HG02973 (cell line): Measurements from ENCODE around the gene MIB1.
A peak's percentile ranks its signal among the peaks of the same experiment; 100 is the strongest.

Experiments used
- ATAC-seq: cut with Tn5 transposase; IDR thresholded peaks from one replicate; pipeline ENCODE4 v1.9.1; 2021; ENCODE audit warnings: moderate library complexity; ENCODE audit not compliant: unreplicated experiment

The MIB1 gene

GRCh38 chr18:21808185-21808584, 67.6 kb downstream of the MIB1 start:
- no peak for ATAC-seq

GRCh38 chr18:21809725-21810124, 69.1 kb downstream of the MIB1 start:
- ATAC-seq: no peak

- no peak for ATAC-seq
Measured at GRCh38 chr18:21815101-21815500, 74.5 kb downstream of the MIB1 start.

- no peak for ATAC-seq
Measured at GRCh38 chr18:21820033-21820810, 79.6 kb downstream of the MIB1 start.

GRCh38 chr18:21820811-21821143, 80.2 kb downstream of the MIB1 start:
- ATAC-seq: no peak

GRCh38 chr18:21823848-21824247, 83.3 kb downstream of the MIB1 start:
- no peak for ATAC-seq

GRCh38 chr18:21826196-21826595, 85.6 kb downstream of the MIB1 start:
- ATAC-seq: no peak

- ATAC-seq: no peak
Measured at GRCh38 chr18:21826641-21827302, 86.2 kb downstream of the MIB1 start.

GRCh38 chr18:21830532-21830931, 89.9 kb downstream of the MIB1 start:
- ATAC-seq: no peak

GRCh38 chr18:21831413-21831831, 90.8 kb downstream of the MIB1 start:
- ATAC-seq: no peak

GRCh38 chr18:21833604-21834298, 93.2 kb downstream of the MIB1 start:
- ATAC-seq: no peak

- ATAC-seq: no peak
Measured at GRCh38 chr18:21834299-21834660, 93.7 kb downstream of the MIB1 start.

- no peak for ATAC-seq
Measured at GRCh38 chr18:21841570-21841969, 101.0 kb downstream of the MIB1 start.

GRCh38 chr18:21843341-21843740, 102.7 kb downstream of the MIB1 start:
- ATAC-seq: no peak

GRCh38 chr18:21851327-21851961, 110.9 kb downstream of the MIB1 start:
- ATAC-seq: no peak

- peak; percentile 94 for ATAC-seq
Measured at GRCh38 chr18:21853016-21853415, 112.4 kb downstream of the MIB1 start.

GRCh38 chr18:21853775-21854552, 113.4 kb downstream of the MIB1 start:
- no peak for ATAC-seq

GRCh38 chr18:21855432-21855831, 114.8 kb downstream of the MIB1 start:
- ATAC-seq: no peak

GRCh38 chr18:21857871-21858270, 117.3 kb downstream of the MIB1 start:
- no peak for ATAC-seq

GRCh38 chr18:21858544-21858943, 118.0 kb downstream of the MIB1 start:
- no peak for ATAC-seq

- ATAC-seq: no peak
Measured at GRCh38 chr18:21864386-21864785, 123.8 kb downstream of the MIB1 start.
